ENCODE data around the gene FIP1L1.

FIP1L1 gene

DNA sequence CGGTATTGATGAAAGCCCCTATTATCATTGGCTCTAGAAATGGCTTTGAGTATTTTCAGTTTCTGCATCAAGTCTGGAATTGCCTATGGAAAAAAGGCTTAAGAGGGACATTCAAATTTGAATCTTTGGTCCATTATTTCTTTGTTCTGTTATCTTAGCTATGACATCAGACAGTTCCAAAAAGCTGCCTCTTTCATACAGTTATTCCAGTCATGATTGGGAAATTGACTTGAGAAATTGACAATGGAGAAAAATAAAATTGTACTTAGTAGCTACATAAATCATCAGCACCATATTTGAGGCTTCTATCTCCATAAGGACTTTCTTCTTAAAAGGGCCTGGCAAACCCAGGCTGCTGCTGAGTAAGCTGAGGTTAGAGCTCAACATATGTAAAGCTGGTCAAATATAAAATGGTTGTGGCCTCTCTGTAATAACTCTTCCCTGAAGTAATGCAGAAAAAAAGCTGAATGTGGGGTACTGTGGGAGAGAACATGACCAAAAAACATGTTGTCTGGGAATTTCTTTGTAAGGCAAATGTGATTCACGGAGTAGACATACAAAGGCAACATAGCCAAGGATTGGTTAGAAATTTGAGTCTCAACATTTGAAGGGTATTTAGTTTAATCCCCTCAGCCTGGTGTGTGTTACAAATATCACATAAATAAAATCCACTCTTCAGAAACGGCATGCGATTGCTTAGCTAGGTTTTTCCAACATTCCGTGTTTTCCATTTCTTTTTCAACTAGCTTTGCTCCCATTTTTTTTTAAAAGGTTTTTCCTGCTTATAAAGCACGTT is 112.9 kb downstream of the FIP1L1 start:
- no peaks in the 10 kb centered on the region for H4K20me1 ChIP-seq (ENCODE audit: insufficient read depth)
- no peaks in the 10 kb centered on the region for H3K4me1 ChIP-seq (ENCODE audit: low read depth, poor library complexity, severe bottlenecking)
- no peak overlapping the region for H3K4me2 ChIP-seq
- no peak for TF ChIP-seq CTCF (conservative IDR thresholded peaks at IDR 0.05; ENCODE audit: low read depth, low read length)
- no peaks in the 10 kb centered on the region for H3K27me3 ChIP-seq (ENCODE audit: insufficient read depth, low read depth)
- H3K79me2 ChIP-seq (ENCODE audit: insufficient read depth, low read depth): no peaks in the 10 kb centered on the region
- no peaks in the 10 kb centered on the region for H3K36me3 ChIP-seq (ENCODE audit: insufficient read depth)
- no peak overlapping the region for H3K9ac ChIP-seq
- no peak overlapping the region for H2AFZ ChIP-seq (ENCODE audit: low read depth)
- no peak overlapping the region for H3K27ac ChIP-seq
- no peak overlapping the region for H3K4me3 ChIP-seq (IDR thresholded peaks at IDR 0.05; ENCODE audit: insufficient read depth, low read depth, low read length)

DNA sequence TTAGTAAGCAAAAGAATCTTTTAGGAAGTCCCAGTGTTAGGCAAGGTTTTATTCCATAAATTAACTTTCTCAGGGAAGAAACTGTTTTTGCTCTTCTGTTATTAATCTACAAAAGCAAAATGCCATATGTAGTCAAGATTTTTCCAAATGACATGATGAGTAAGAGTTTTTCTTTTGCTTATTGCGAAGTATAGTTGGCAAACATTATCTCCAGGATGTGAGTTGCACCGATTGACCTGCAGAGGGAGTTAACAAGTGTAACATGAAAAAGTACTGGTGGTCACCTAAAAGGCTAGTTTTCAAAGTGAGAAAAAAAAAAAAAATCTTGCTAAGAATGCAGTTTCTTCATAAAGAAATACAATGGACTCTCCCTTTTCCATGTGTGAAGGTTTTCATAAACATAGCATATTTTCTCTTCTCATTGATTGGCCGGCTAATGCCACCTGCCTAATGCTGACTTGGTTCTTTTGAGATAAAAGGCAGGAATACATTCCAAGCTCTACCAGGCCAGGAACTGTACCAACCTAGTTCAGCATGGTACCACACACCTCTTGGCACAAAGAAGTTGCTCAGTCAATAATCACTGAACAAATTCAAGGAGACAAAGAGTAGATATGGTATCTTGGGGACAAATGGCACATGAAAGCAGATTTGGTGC is 113.7 kb downstream of the FIP1L1 start:
- Histone ChIP-seq H3K27ac (no peak overlapping the region), H4K20me1 (ENCODE audit: insufficient read depth) (no peaks in the 10 kb centered on the region), H2AFZ (ENCODE audit: low read depth) (no peak overlapping the region)

GRCh38 chr4:53494851-53495250 is 117.4 kb downstream of the FIP1L1 start:
- no peaks in the 10 kb centered on the region for H4K20me1 ChIP-seq (ENCODE audit: insufficient read depth)
- H3K27ac ChIP-seq: no peak overlapping the region
- H3K79me2 ChIP-seq (ENCODE audit: insufficient read depth, low read depth): no peaks in the 10 kb centered on the region
- H3K4me1 ChIP-seq (ENCODE audit: low read depth, poor library complexity, severe bottlenecking): no peaks in the 10 kb centered on the region
- TF ChIP-seq CTCF (conservative IDR thresholded peaks at IDR 0.05; ENCODE audit: low read depth, low read length): no peak
- no peaks in the 10 kb centered on the region for H3K36me3 ChIP-seq (ENCODE audit: insufficient read depth)
- H3K4me3 ChIP-seq (IDR thresholded peaks at IDR 0.05; ENCODE audit: insufficient read depth, low read depth, low read length): no peak overlapping the region
- H3K4me2 ChIP-seq: no peak overlapping the region
- no peak overlapping the region for H2AFZ ChIP-seq (ENCODE audit: low read depth)
- H3K9ac ChIP-seq: no peak overlapping the region
- no peaks in the 10 kb centered on the region for H3K27me3 ChIP-seq (ENCODE audit: insufficient read depth, low read depth)

More for the DNA sequence above, 113.7 kb downstream of the FIP1L1 start:
- no peaks in the 10 kb centered on the region for H3K36me3 ChIP-seq (ENCODE audit: insufficient read depth)
- no peaks in the 10 kb centered on the region for H3K27me3 ChIP-seq (ENCODE audit: insufficient read depth, low read depth)
- no peak overlapping the region for H3K9ac ChIP-seq
- H3K4me2 ChIP-seq: no peak overlapping the region
- H3K4me3 ChIP-seq (IDR thresholded peaks at IDR 0.05; ENCODE audit: insufficient read depth, low read depth, low read length): no peak overlapping the region
- no peaks in the 10 kb centered on the region for H3K4me1 ChIP-seq (ENCODE audit: low read depth, poor library complexity, severe bottlenecking)
- peak; percentile 74 for TF ChIP-seq CTCF (conservative IDR thresholded peaks at IDR 0.05; ENCODE audit: low read depth, low read length)
- no peaks in the 10 kb centered on the region for H3K79me2 ChIP-seq (ENCODE audit: insufficient read depth, low read depth)

DNA sequence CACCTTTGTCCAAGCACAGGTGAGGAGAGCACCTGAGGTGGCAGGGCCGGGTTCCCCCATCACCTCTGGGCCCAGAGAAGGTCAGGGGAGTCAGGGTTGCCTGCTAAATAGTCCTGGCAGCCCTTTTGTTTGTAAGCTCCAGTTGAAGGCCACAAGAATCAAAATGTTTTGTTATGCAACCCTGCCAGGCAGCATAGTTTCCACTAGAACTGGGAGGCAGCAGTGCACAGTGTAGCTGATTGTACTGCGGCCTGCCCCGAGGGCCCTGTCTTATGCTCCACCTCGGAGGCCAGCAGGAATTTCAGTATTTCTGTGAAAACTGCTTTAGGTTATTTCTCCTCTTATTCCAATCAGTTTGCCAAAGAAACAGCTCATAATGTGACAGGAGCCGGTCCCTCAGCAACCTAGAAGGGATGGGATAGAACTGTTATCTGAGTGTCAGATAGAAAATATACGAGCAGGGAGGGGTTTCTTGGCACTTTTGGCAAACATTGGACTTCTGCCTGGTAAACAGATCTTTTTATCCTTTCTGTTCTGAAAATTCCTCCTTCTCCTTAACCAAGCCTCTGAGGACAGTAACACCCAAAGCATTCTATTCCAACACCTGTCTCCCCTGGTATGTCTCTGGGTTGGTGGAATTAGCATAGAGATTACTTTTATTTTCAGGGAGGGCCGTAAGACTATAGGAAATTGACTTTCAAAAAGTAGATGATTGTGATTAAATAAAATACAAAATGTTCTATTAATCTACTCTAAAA is 120.2 kb downstream of the FIP1L1 start:
- no peaks in the 10 kb centered on the region for H3K4me1 ChIP-seq (ENCODE audit: low read depth, poor library complexity, severe bottlenecking)
- H3K4me2 ChIP-seq: no peak overlapping the region
- TF ChIP-seq CTCF (conservative IDR thresholded peaks at IDR 0.05; ENCODE audit: low read depth, low read length): no peak
- H3K79me2 ChIP-seq (ENCODE audit: insufficient read depth, low read depth): no peaks in the 10 kb centered on the region
- no peak overlapping the region for H3K4me3 ChIP-seq (IDR thresholded peaks at IDR 0.05; ENCODE audit: insufficient read depth, low read depth, low read length)
- no peak overlapping the region for H3K27ac ChIP-seq
- no peaks in the 10 kb centered on the region for H3K27me3 ChIP-seq (ENCODE audit: insufficient read depth, low read depth)
- no peaks in the 10 kb centered on the region for H3K36me3 ChIP-seq (ENCODE audit: insufficient read depth)
- no peak overlapping the region for H3K9ac ChIP-seq
- no peaks in the 10 kb centered on the region for H4K20me1 ChIP-seq (ENCODE audit: insufficient read depth)
- H2AFZ ChIP-seq (ENCODE audit: low read depth): no peak overlapping the region

Measured in KMS-11 (cell line).